HG03378 (cell line): ENCODE results near the gene FLACC1.
A peak's percentile ranks its signal among the peaks of the same experiment; 100 is the strongest.

Experiments
- ATAC-seq: cut with Tn5 transposase; IDR thresholded peaks from one replicate; pipeline ENCODE4 v1.9.1; 2021; ENCODE audit warnings: mild to moderate bottlenecking, moderate library complexity; ENCODE audit not compliant: unreplicated experiment

FLACC1 gene

GRCh38 chr2:201280191-201281040, 76.7 kb downstream of the FLACC1 start:
- ATAC-seq = no peak

- no peak for ATAC-seq
Measured at GRCh38 chr2:201279079-201279478, 78.1 kb downstream of the FLACC1 start.

GRCh38 chr2:201276511-201276910, 80.6 kb downstream of the FLACC1 start:
- ATAC-seq = no peak

GRCh38 chr2:201275990-201276389, 81.2 kb downstream of the FLACC1 start:
- no peak for ATAC-seq

GRCh38 chr2:201275069-201275468, 82.1 kb downstream of the FLACC1 start:
- no peak for ATAC-seq

GRCh38 chr2:201273330-201273983, 83.7 kb downstream of the FLACC1 start:
- ATAC-seq = no peak

GRCh38 chr2:201271917-201272316, 85.2 kb downstream of the FLACC1 start:
- no peak for ATAC-seq

GRCh38 chr2:201270293-201271001, 86.7 kb downstream of the FLACC1 start:
- no peak for ATAC-seq

GRCh38 chr2:201269764-201270163, 87.4 kb downstream of the FLACC1 start:
- no peak for ATAC-seq

- ATAC-seq = no peak
Measured at GRCh38 chr2:201267278-201268030, 89.7 kb downstream of the FLACC1 start.

- ATAC-seq = no peak
Measured at GRCh38 chr2:201266629-201267028, 90.5 kb downstream of the FLACC1 start.

- ATAC-seq = no peak
Measured at GRCh38 chr2:201264472-201265173, 92.5 kb downstream of the FLACC1 start.

- ATAC-seq = no peak
Measured at GRCh38 chr2:201263779-201264178, 93.4 kb downstream of the FLACC1 start.

GRCh38 chr2:201262718-201263117, 94.4 kb downstream of the FLACC1 start:
- ATAC-seq = no peak

GRCh38 chr2:201261906-201262305, 95.2 kb downstream of the FLACC1 start:
- no peak for ATAC-seq

- ATAC-seq = no peak
Measured at GRCh38 chr2:201261471-201261870, 95.7 kb downstream of the FLACC1 start.

- peak; percentile 24 for ATAC-seq
Measured at GRCh38 chr2:201260302-201260800, 96.8 kb downstream of the FLACC1 start, which contains the start of gene CASP8. Gene CASP8, plus strand, starts transcription at chr2:201260536. Its CDS starts 5,951 bp downstream, at chr2:201266487.

- no peak for ATAC-seq
Measured at GRCh38 chr2:201258666-201259615, 98.2 kb downstream of the FLACC1 start.
